HG03095 (cell line): ENCODE measurements around the gene ZMAT3.
"Not testable (repeated sequence)": the region's sequence is repeated elsewhere in the genome, so short reads cannot be mapped to it uniquely, and the experiment has no call there.

Experiments
- ATAC-seq: cut with Tn5 transposase; IDR thresholded peaks from one replicate; pipeline ENCODE4 v1.9.1; 2021; ENCODE audit warnings: moderate library complexity; ENCODE audit not compliant: unreplicated experiment

The ZMAT3 gene, protein sequence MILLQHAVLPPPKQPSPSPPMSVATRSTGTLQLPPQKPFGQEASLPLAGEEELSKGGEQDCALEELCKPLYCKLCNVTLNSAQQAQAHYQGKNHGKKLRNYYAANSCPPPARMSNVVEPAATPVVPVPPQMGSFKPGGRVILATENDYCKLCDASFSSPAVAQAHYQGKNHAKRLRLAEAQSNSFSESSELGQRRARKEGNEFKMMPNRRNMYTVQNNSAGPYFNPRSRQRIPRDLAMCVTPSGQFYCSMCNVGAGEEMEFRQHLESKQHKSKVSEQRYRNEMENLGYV

DNA sequence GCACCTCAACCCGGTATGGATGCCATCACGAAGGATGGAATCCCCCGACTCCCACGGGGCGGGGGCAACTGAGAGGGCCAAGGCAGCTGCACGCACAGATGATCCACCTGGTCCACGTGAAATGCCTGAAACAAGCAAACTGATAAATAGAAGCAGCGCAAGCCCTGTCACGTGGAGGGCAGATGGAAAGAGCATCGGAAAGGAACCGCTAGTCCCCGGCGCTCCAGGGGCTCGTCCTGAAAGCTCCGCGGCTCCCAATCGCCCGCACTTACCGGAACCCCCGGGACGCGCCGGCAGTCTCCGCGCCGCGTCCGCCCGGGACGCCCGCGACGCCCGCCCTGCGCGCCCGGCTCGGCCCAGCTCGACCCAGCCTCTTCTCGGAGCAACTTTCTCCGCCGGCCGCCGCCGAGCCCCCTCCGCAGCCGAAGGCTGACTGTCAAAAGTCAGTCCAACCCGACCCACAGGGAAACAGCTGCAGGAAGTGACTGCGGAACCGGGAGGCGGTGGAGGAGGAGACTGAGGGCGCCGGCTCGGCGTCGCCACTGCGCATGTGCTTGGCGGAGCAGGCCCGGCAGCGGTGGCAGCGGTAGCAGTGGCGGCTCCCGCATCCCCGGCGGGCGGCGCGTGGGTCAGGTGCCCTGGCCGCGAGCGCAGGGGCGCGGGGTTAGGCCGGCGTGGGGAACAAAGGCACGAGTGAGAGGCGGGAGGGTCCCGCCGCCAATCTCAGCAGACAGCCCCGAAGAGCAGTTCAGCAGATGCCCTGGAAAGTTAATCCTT lies at the start of gene ZMAT3:
Gene ZMAT3, minus strand, starts transcription at position 487 of the 777 bp plus-strand sequence. CDS start 4,057 bp downstream, outside the sequence.
- ATAC-seq: peak; percentile 67

DNA sequence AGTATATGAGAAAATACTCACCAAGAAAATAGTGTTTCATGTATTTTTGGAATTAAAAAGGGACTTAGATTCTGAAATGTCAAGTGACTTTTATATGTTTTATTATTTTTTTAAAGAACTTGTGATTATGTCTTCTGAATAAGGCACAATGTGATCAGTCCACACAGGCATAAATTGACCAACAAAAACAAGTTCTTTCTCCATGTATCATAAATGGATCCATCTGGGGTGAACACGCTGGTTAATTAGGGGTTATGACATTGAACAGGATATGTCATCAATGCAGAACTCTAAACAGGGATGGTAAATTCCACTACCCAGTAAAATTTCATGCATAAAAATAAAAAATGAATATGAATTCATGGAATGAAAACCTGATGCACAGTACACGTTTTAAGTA lies 45.2 kb upstream of the ZMAT3 start:
- ATAC-seq: no peak

DNA sequence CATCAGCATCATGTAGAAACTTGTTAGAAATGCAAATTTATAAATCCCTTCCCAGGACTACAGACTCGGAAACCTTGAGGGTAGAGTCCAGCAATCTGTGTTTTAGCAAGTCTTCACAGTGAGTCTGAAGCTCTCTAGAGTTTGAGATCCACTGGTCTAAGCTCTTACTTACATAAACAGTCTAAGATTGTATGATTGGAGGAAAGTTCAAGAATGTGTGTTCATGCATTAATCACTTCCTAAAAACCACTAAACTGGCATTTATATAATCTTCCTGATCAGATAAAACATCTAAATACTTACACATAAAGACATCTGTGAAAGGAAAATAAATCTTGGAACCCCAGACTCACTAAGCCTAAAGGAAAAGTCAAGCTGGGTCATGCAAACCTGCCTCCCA lies 43.8 kb upstream of the ZMAT3 start:
- not testable (repeated sequence) for ATAC-seq

DNA sequence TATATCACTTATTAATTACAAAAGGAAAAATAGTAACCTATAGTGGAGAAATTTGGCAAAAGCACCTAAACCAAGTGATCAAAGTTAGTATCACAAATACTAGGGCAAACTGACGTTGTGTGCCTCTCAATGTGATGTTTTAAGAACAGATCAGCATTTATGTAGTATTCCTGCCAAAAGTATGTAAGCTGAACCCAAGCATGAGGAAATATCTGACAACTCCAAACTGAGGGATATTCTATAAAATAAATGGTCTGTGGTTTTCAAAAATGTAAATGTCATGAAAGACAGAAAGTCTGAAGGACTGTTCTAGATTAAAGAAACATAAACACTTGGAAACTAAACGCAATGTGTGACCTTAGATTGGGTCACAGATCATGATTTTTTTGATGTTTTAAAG lies 42.3 kb upstream of the ZMAT3 start:
- ATAC-seq: no peak

DNA sequence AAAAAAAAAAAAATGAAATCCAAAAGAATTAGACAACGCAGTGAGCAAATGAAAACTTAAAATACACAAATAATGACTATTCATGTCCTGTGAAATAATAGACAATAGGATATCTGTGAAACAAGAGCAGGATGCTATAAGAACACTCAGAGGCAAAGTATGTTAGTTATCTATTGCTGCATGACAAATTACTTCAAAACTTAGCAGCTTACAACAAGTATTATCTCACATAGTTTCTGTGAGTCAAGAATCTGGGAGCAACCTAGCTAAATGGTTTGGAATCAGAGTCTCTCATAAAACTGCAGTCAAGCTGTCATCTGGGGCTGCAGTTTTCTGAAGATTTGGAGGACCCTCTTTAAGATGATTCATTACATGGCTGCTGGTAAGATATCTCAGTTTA lies 36.5 kb upstream of the ZMAT3 start:
- ATAC-seq: no peak

DNA sequence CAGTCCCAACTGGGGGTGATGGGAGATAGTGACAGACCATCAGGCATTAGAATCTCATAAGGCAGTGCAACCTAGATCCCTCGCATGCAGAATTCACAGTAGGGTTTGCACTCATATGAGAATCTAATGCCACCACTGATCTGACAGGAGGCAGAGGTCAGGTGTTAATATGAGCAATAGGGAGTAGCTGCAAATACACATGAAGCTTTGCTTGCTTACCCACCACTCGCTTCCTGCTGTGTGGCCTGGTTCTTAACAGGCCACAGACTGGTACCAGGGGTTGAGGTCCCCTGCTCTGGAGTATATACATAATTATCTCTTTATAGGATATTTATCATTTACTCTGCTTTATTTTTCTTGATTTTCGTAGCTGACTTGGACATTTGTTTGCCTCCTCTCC lies 36.0 kb upstream of the ZMAT3 start:
- no peak for ATAC-seq

DNA sequence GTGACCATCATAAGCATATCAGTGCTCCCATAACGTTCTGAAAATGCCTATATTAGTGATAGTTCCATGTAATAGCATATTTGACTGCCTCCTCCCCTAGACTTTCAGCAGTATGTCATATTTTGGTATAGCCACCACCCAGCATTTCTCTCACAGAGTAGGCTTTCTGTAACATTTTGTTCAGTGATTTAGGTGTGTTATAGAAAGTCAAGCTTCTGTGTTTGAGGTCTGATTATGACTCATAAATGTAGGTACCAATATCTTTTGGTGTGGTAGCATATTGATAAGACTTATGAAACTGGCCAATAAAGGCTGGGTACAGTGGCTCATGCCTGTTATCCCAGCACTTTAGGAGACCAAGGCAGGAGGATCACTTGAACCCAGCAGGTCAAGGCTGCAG lies 34.3 kb upstream of the ZMAT3 start:
- ATAC-seq: no peak

DNA sequence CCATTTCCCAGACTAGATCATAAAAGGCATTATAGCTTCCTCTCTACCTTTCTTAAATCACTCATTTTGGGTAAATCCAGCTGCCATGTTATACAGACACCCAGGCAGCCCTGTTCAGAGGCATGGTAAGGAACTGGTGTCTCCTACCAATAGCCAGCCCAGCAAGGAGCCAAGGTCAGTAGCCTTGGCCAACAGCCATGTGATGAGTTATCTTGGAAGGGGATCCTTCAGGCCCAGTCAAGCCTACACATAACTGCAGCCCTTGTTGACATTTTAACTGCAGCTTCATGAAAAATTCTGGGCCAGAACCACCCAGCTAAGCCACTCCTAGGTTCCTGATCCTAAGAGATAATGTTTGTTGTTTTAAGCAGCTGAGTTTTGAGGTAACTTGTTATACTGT lies 29.0 kb upstream of the ZMAT3 start:
- ATAC-seq: no peak

DNA sequence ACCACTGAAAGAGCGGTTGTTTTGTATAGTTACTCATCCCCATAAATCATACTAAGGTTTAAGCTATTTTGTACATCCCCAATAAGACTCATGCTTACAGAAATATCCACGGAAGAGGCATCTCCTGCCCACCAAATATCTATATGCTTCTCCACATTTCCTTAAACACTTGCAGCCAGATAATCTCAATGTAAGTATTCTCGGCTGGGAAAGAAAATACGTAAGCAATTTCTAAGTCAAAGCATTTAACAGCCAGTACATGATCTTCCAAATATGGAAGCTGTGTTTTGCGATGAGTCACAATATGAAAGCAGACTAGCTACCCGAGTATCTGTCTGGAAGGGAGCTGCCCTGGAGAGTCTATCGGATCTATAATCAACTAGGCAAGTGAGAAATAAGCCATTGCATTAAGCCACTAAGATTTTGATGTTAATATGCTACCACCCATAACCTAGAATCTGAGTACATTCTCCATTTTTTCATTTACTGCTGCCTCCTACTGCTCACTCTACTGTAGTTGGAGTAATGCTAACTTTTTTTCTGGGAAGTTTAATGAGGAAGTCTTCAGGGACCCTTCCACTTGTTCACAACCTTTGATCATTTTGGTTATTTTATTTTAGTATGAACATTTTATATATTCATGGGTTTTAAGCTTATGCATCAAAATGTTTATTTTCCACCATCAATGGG lies 26.9 kb upstream of the ZMAT3 start:
- no peak for ATAC-seq

DNA sequence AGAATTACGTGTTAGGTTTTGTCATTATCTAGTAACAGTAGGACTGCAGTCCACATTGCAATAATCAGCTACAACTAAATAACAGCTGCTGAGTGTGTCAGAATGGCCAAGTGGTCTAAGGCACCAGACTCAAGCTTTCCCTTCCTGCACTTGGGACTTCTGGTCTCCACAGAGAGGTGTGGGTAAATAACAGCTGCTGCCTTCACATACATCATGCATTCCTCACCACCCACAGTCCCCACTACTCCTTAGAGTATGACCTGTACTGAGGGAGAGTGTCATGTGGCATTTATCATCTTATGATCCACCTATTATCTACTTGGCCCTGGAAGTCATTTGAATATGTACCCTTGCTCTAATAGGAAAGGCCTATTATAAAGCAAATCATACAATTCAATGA lies 22.2 kb upstream of the ZMAT3 start:
- ATAC-seq: no peak

DNA sequence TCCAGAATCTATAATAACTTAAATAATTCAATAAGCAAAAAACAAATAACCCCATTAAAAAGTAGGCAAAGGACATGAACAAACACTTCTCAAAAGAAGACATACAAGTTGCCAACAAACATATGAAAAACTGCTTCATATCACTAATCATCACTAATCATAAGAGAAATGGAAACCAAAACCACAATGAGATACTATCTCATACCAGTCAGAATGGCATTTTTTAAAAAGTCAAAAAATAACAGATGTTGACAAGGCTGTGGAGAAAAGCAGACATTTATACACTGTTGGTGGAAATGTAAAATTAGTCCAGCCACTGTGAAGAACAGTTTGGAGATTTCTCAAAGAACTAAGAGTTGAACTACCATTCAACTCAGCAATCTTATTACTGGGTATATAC lies 19.5 kb upstream of the ZMAT3 start:
- ATAC-seq: no peak

DNA sequence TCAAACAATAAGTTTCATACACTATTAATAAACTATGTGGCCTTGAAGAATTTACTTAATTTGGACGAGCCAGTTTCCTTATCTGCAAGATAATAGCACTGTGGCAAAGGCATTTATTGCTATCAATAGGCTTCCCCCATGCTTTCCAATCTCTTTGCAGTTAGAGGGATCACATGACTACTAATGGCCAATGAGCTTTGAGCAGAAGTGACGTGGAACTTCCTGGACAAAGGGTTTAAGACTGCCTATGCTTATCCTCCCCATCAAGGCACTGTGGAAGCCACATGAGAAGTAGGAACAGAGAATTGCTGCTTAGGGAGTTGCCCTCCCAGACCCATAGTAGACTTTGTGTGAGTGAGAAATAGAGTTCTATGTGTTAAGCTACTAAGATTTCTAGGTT lies 16.7 kb upstream of the ZMAT3 start:
- ATAC-seq: no peak

DNA sequence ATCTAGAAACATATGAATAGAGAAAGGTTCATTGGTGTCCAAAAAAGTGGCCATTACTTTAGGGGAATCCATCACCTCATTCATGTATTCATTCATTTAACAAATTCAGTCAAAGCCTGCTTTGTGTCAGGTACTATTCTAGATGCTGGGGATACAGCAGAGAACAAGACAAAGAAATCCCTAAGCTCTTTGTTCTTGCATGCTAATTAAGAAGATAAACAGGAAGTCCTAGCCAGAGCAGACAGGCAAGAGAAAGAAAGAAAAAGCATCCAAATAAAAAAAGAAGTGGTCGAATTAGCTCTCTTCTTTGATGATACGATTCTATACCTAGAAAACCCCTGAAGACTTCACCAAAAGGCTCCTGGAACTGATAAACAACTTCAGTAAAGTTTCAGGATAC lies 12.4 kb upstream of the ZMAT3 start:
- ATAC-seq: no peak

DNA sequence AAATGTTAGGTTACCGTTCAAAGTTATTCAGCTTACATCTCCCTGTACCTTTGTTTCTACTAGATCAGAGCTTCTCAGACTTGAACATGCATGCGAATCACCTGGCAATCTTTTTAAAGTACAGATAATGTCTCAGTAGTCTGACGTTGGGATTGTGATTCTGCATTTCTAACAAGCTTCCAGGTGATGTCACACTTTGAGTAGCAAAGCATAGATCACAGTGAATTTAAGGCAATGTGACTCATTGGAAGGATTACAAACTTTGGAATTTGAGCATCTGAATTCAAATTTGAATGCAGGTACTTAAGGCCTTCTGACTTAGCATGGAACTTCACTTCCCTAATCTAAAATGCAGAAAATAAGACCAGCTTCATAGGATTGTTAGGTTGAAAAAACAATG lies 10.8 kb upstream of the ZMAT3 start:
- ATAC-seq: no peak

DNA sequence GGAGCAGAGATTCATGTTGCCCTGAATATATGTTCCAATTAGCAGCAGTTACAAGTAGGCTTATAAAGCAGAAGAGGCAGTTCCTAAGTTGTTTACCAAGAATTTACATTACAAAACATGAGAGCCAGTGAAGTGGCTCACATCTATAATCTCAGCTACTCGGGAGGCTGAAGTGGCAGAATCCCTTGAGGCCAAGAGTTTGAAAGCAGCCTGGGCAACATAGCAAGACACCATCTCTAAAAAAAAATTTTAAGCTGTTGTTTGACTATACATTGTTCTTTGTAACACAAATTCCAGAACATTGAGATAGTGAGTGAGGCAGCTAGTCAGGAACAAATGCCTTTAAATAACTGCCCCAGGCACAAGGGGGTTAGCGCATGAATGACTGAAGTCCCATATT lies 10.3 kb upstream of the ZMAT3 start:
- ATAC-seq: no peak

DNA sequence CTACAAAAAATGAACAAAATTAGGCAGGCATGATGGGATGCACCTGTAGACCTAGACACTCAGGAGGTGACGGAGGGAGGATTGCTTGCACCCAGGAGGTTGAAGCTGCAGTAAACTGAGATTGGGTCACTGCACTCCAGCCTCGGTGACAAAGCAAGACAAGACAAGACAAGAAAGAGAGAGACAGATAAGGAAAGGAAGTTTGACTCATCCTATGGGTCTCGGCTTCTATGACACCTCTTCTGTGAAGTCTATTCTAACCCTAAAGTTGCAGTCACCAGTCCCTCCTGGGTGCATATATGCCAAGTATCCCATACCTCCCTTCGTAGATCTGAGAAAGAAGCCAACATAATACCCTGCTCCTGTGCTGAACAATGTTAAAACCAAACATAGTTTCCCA lies 7.9 kb upstream of the ZMAT3 start:
- ATAC-seq: no peak

DNA sequence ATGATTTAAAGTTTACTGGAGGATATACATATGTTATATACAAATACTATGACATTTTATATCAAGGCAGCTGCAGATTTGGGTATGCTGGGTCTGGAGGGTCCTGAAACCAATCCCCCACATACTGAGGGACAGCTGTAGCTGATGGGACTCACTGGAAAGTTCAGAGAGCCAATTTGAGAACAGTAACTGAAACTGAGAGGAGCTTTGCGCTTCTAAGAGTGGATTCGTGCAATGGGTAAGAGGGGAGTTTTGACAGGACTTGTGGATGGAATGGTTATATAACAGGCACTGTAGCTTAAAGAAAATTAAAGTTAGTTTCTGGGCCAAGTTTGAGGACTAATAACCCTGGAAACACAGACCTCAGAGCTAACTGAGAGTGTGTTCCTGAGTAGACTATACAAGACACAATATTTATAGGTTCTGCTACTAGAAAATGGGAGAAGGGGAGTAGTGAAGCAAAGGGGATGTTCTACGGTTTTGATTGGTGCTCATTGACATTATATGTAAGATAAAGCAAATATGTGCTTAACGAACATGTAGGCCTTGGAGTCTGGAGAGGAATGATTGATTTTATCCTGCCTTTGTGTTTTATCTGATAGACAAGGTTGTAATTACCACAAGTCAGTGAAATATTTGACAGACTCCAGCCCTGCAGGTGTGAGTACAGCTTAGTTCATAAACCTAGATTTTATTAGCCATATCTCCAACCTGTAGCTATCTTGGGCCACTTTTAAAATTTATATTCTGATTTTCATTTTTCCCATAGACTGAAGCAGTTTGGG lies 4.8 kb upstream of the ZMAT3 start:
- ATAC-seq: peak; percentile 41

DNA sequence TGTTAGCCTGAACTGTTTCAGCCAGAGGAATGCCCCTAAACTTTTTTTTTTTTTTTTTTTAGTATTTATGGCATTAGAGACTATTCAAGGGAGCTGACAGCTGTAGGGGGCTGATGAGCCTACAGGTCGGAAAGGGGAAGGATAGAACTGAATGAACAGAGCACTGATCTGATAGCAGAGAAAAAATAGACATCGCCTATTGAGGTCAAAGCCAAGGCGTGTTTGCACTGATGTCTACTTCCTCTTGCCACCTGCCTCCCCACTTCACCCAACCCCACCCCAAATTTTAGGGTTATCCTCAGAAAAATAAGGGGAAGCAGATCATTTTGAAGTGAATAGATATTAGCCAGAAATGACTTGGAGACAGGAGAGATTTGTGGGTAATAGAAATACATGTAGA lies 3.0 kb upstream of the ZMAT3 start:
- no peak for ATAC-seq

DNA sequence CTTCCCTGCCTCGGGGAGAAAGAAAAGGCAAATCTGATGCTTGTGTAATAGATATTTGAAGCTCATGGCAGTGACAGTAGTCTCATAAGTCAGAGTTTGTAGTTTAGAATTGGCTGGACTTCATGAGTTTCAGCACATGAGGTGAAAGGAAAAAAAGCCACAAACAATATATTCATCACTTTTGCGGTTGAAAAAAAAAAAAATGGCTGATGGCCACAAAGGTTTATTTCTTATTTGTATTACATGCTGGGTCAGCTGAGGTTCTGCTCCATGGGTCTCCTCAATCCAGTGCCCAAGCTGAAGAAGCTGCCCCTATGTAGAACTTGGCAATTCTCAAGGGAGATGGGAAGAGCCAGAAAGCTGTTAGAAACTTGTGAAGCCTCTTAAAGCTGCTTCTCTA lies 2.2 kb upstream of the ZMAT3 start:
- no peak for ATAC-seq

DNA sequence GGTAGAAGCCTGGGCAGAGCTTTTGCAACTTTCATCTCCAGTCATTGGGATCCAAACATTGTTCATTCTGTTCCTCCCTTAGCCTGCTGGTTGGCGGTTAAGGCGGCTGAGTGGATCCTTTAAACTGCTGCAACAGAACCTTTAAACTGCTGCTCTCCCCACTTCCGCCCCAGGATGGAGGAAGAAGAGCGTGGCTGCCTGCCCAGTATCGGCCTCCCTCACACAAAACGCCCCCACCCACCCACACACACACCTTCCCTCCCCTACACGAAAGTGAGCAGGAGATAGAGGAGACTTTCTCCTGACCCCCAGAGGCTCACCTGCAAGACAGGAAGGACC lies 460 bp upstream of the ZMAT3 start:
- ATAC-seq: peak; percentile 24

DNA sequence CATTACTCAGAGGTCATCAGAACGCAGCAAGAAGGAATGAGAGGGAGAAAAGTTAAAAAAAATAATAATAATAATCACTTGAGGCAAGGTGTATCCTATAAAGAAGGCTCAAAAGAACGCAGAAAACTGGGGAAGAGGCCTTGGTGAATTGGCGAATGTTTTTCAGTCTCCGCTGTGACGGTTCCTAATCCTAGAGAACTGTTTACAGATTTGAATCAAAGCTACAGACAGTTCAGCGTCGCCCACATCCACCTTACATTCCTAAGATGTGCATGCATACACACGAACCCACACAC lies 634 bp downstream of the ZMAT3 start:
- ATAC-seq: no peak
